T-helper 2 cell treated with Interferon-gamma antibody and Interleukin-4, amounts not matched to agents 100 ng/mL and 5 ng/mL, for 36 hours (primary cell): ENCODE measurements around the gene MYH7. TPM values are rescaled to one million over a fixed set of nuclear protein-coding genes. Genes with fewer than 3 reads are reported as not detected.
"Not testable (repeated sequence)": the region's sequence is repeated elsewhere in the genome, so short reads cannot be mapped to it uniquely, and the experiment has no call there.

Experiments
- intact Hi-C: fragments of 100-400 bp; cut with micrococcal nuclease; formaldehyde crosslinking; loops from one replicate; pipeline ENCODE4 v1.15.1; 2023
- total RNA-seq: library from RNA; stranded (reverse); gene quantifications from 2 replicates; pipeline ENCODE4 v1.2.3, GENCODE V29; 2022

MYH7 gene
- total RNA-seq, 1 donor from 2014 or later, result not detected

- intact Hi-C loops, result no loop called here
Observed at GRCh38 chr14:23408307-23408630, 27.2 kb downstream of the MYH7 start.

- intact Hi-C loops, result no loop called here
Observed at GRCh38 chr14:23407516-23408306, 27.7 kb downstream of the MYH7 start, which contains the start of gene MYH6. MYH6 (minus strand) TSS chr14:23408273; CDS start chr14:23407223, 1,050 bp downstream.

GRCh38 chr14:23406725-23407355 is 28.6 kb downstream of the MYH7 start:
- intact Hi-C loops, result no loop called here

GRCh38 chr14:23406244-23406643 is 29.2 kb downstream of the MYH7 start:
- intact Hi-C loops, result no loop called here

GRCh38 chr14:23405516-23406025 is 29.9 kb downstream of the MYH7 start:
- intact Hi-C loops, result no loop called here

GRCh38 chr14:23405096-23405495 is 30.4 kb downstream of the MYH7 start:
- intact Hi-C loops, result no loop called here

GRCh38 chr14:23404331-23404900 is 31.0 kb downstream of the MYH7 start:
- intact Hi-C loops, result no loop called here

- intact Hi-C loops, result no loop called here
Observed at GRCh38 chr14:23403908-23404307, 31.6 kb downstream of the MYH7 start.

- intact Hi-C loops, result no loop called here
Observed at GRCh38 chr14:23403139-23403438, 32.4 kb downstream of the MYH7 start.

- intact Hi-C loops, result no loop called here
Observed at GRCh38 chr14:23402296-23403138, 32.9 kb downstream of the MYH7 start.

- intact Hi-C loops, result no loop called here
Observed at GRCh38 chr14:23401291-23401690, 34.2 kb downstream of the MYH7 start.

- intact Hi-C loops, result not testable (repeated sequence)
Observed at GRCh38 chr14:23400496-23401149, 34.8 kb downstream of the MYH7 start.

GRCh38 chr14:23399591-23399990 is 35.9 kb downstream of the MYH7 start:
- intact Hi-C loops, result no loop called here

- intact Hi-C loops, result no loop called here
Observed at GRCh38 chr14:23399136-23399535, 36.3 kb downstream of the MYH7 start.

GRCh38 chr14:23398348-23398747 is 37.1 kb downstream of the MYH7 start:
- intact Hi-C loops, result no loop called here

- intact Hi-C loops, result no loop called here
Observed at GRCh38 chr14:23396781-23397407, 38.6 kb downstream of the MYH7 start.

- intact Hi-C loops, result no loop called here
Observed at GRCh38 chr14:23396126-23396525, 39.3 kb downstream of the MYH7 start.

GRCh38 chr14:23392613-23393012 is 42.8 kb downstream of the MYH7 start:
- intact Hi-C loops, result no loop called here

GRCh38 chr14:23389871-23390270 is 45.6 kb downstream of the MYH7 start:
- intact Hi-C loops, result not testable (repeated sequence)

GRCh38 chr14:23389396-23389795 is 46.1 kb downstream of the MYH7 start:
- intact Hi-C loops, result no loop called here

- intact Hi-C loops, result no loop called here
Observed at GRCh38 chr14:23388996-23389395, 46.5 kb downstream of the MYH7 start.
